ENCODE measurements around the gene PKD1. TPM values are rescaled to one million over a fixed set of nuclear protein-coding genes. Genes with fewer than 3 reads are reported as not detected.

PKD1 gene
- total RNA-seq, 6 donors from 2014 or later, result 75.4 to 567 (median 106) TPM

DNA sequence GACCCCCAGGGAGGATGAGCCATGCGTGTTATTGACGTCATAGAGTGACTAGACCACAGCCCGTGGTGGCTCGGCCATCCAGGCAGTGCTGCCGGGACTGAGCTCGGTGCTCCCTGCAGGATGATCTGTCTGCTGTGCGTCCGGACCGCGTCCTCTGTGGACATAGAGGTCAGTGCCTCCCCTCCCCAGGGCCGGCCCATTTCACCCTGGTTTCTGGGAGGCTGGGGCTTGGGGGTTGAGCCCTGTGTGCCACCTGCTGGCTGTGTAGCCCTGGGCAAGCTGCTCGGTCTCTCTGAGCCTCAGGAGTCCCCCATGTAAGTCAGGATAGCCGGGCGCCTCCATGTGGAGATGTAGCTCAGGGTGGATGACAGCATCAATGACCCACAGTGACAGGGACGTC lies 79.6 kb downstream of the PKD1 start:
- Histone ChIP-seq H3K4me3 (no peak overlapping the region), H3K27ac (no peak overlapping the region), H3K4me1 (no peaks in the 10 kb centered on the region), H3K27me3 (no peaks in the 10 kb centered on the region), H3K36me3 (peaks cover 13 to 83% (median 67%) of the 10 kb centered on the region in 4 donors), H3K9me3 (no peaks in the 10 kb centered on the region)
- WGBS, 2 donors, result 49 to 70% methylated on average over 6 to 12 of the region's 15 CpGs
- ATAC-seq (ENCODE audit: low FRiP score in 2 of 2) (peak; percentile 3 to 11), DNase-seq (peak; percentile 50 to 66)
- TF ChIP-seq POLR2A (IDR thresholded peaks at IDR 0.05), result no peak
- peak in 5 of 6 experiments; percentile 21 to 73 (median 48) for TF ChIP-seq CTCF (IDR thresholded peaks at IDR 0.05)

DNA sequence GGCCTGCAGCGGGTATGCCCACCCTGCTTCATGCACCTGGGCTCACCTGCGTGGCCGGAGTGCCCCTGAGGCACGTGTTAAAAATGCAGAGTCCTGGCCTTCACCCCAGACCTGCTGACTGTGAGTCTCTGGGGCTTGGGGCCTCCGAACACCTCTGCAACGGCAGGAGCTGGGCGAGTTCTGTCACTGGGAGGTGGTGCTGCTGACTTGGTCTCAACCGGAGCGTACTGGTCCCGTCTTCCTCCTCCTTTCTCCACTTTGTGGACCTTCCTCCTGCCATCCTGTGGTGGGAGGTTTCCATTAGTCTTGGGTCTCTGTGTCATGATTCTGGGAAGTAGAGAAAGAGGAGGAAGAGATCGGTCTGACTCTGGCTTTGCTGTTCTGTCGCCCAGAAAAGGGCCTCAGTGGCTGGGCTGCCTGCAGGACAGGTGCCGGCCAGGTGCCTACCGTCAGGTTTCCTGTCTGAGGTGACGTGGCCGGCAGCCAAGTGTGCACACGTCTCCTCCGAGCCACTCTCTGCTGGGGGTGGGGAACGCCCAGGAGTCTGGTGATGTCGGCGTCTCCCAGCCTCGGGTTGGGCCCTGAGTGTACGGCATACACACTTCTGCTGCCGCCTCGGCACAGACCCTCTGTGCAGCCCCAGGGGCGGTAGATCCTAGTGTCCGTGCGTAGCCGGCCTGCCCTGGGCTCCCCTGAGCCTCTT lies 81.0 kb downstream of the PKD1 start:
- H3K36me3 ChIP-seq, result peaks cover 13 to 80% (median 59%) of the 10 kb centered on the region in 4 donors
- TF ChIP-seq POLR2A (IDR thresholded peaks at IDR 0.05), result no peak
- no peak for TF ChIP-seq EP300 (IDR thresholded peaks at IDR 0.05)
- no peak for TF ChIP-seq CTCF (IDR thresholded peaks at IDR 0.05)
- no peak for TF ChIP-seq POLR2AphosphoS5 (IDR thresholded peaks at IDR 0.05)
- ATAC-seq (ENCODE audit: low FRiP score in 2 of 2) (no peak), DNase-seq (peak; percentile 58 to 76)
- H3K4me3 ChIP-seq, result no peak overlapping the region
- no peaks in the 10 kb centered on the region for H3K4me1 ChIP-seq
- no peaks in the 10 kb centered on the region for H3K9me3 ChIP-seq
- no peaks in the 10 kb centered on the region for H3K27me3 ChIP-seq
- 81 to 89% methylated on average over 21 to 25 of the region's 29 CpGs for WGBS, 2 donors
- H3K27ac ChIP-seq, result no peak overlapping the region

GRCh38 chr16:2053897-2054296 lies 81.8 kb downstream of the PKD1 start:
- TF ChIP-seq POLR2AphosphoS5 (IDR thresholded peaks at IDR 0.05) (no peak), CTCF (IDR thresholded peaks at IDR 0.05) (no peak), POLR2A (IDR thresholded peaks at IDR 0.05) (no peak), EP300 (IDR thresholded peaks at IDR 0.05) (no peak)
- ATAC-seq (ENCODE audit: low FRiP score in 2 of 2) (peak in 1 of 2 donors; percentile 18), DNase-seq (peak in 1 of 2 donors; percentile 65)
- H3K36me3 ChIP-seq, result peaks cover 13 to 78% (median 54%) of the 10 kb centered on the region in 4 donors
- peaks cover 1 to 6% (median 2%) of the 10 kb centered on the region in 4 donors for H3K4me1 ChIP-seq
- 97 to 99% methylated on average over 6 to 17 of the region's 17 CpGs for WGBS, 2 donors
- no peaks in the 10 kb centered on the region for H3K9me3 ChIP-seq
- H3K4me3 ChIP-seq, result no peak overlapping the region
- no peaks in the 10 kb centered on the region for H3K27me3 ChIP-seq
- H3K27ac ChIP-seq, result no peak overlapping the region

GRCh38 chr16:2053211-2053610 lies 82.5 kb downstream of the PKD1 start:
- no peak for TF ChIP-seq POLR2AphosphoS5 (IDR thresholded peaks at IDR 0.05)
- no peak for TF ChIP-seq EP300 (IDR thresholded peaks at IDR 0.05)
- no peak for TF ChIP-seq CTCF (IDR thresholded peaks at IDR 0.05)
- TF ChIP-seq POLR2A (IDR thresholded peaks at IDR 0.05), result no peak
- ATAC-seq (ENCODE audit: low FRiP score in 2 of 2) (no peak), DNase-seq (peak in 1 of 2 donors; percentile 59)
- H3K9me3 ChIP-seq, result no peaks in the 10 kb centered on the region
- H3K4me1 ChIP-seq, result peaks cover 7 to 13% (median 9%) of the 10 kb centered on the region in 4 donors
- H3K36me3 ChIP-seq, result peaks cover 13 to 72% (median 48%) of the 10 kb centered on the region in 4 donors
- H3K4me3 ChIP-seq, result no peak overlapping the region
- 92 to 97% methylated on average over 15 to 21 of the region's 21 CpGs for WGBS, 2 donors
- H3K27ac ChIP-seq, result no peak overlapping the region
- no peaks in the 10 kb centered on the region for H3K27me3 ChIP-seq
